ENCODE data around the gene KCNMB2.
"Not testable (repeated sequence)": the region's sequence is repeated elsewhere in the genome, so short reads cannot be mapped to it uniquely, and the experiment has no call there.

The KCNMB2 gene

GRCh38 chr3:178520451-178520850 is 15.8 kb upstream of the KCNMB2 start:
- DNase-seq = no peak

GRCh38 chr3:178522200-178523052 is 13.8 kb upstream of the KCNMB2 start:
- no peak for DNase-seq

GRCh38 chr3:178525251-178525650 is 11.0 kb upstream of the KCNMB2 start:
- DNase-seq = no peak

GRCh38 chr3:178526291-178526690 is 9.9 kb upstream of the KCNMB2 start:
- no peak for DNase-seq

GRCh38 chr3:178527981-178528380 is 8.3 kb upstream of the KCNMB2 start:
- no peak for DNase-seq

GRCh38 chr3:178529606-178530225 is 6.5 kb upstream of the KCNMB2 start:
- no peak for DNase-seq

- DNase-seq = no peak
These were observed 3.8 kb upstream of the KCNMB2 start for GRCh38 chr3:178532476-178532875.

GRCh38 chr3:178537122-178537705 is 978 bp downstream of the KCNMB2 start:
- no peak for DNase-seq

- DNase-seq = no peak
These were observed 1.8 kb downstream of the KCNMB2 start for GRCh38 chr3:178538056-178538455.

GRCh38 chr3:178540184-178540583 is 3.9 kb downstream of the KCNMB2 start:
- DNase-seq = no peak

- DNase-seq = no peak
These were observed 9.1 kb downstream of the KCNMB2 start for GRCh38 chr3:178545337-178545736.

- DNase-seq = no peak
These were observed 9.8 kb downstream of the KCNMB2 start for GRCh38 chr3:178546079-178546478.

GRCh38 chr3:178549426-178549825 is 13.2 kb downstream of the KCNMB2 start:
- DNase-seq = not testable (repeated sequence)

GRCh38 chr3:178551916-178552321 is 15.7 kb downstream of the KCNMB2 start:
- no peak for DNase-seq

GRCh38 chr3:178558637-178559036 is 22.4 kb downstream of the KCNMB2 start:
- no peak for DNase-seq

GRCh38 chr3:178560759-178561158 is 24.5 kb downstream of the KCNMB2 start:
- DNase-seq = no peak

- DNase-seq = no peak
These were observed 25.0 kb downstream of the KCNMB2 start for GRCh38 chr3:178561239-178561638.

GRCh38 chr3:178562143-178562946 is 26.1 kb downstream of the KCNMB2 start:
- DNase-seq = no peak

- no peak for DNase-seq
These were observed 26.7 kb downstream of the KCNMB2 start for GRCh38 chr3:178562947-178563232.

- DNase-seq = no peak
These were observed 31.4 kb downstream of the KCNMB2 start for GRCh38 chr3:178567611-178568010.

- no peak for DNase-seq
These were observed 32.0 kb downstream of the KCNMB2 start for GRCh38 chr3:178568155-178568731.

- DNase-seq = no peak
These were observed 32.7 kb downstream of the KCNMB2 start for GRCh38 chr3:178568911-178569310.

- DNase-seq = no peak
These were observed 33.6 kb downstream of the KCNMB2 start for GRCh38 chr3:178569826-178570225.
